Mesothelial cell of epicardium (in vitro differentiated cells): ENCODE results near the gene STK32B. TPM values are rescaled to one million over a fixed set of nuclear protein-coding genes. Genes with fewer than 3 reads are reported as not detected.

Source experiments
- DNase-seq, 2 experiments: peaks; one replicate each; pipeline ENCODE4 v3.0.0; 2021; ENCODE audit warnings: low spot score in 2 of 2; ENCODE audit not compliant: unreplicated experiment in 2 of 2
- H3K27ac Mint-ChIP-seq: 2 replicates; pipeline ENCODE4 v1.8.0; 2021; ENCODE audit warnings: mixed read lengths
- H3K27me3 Mint-ChIP-seq: 2 replicates; pipeline ENCODE4 v1.8.0; 2021; ENCODE audit warnings: low read depth, mixed read lengths
- H3K36me3 Mint-ChIP-seq: 2 replicates; pipeline ENCODE4 v1.8.0; 2021; ENCODE audit warnings: mixed read lengths
- H3K4me1 Mint-ChIP-seq: 2 replicates; pipeline ENCODE4 v1.8.0; 2021; ENCODE audit warnings: mixed read lengths
- H3K4me3 Mint-ChIP-seq: 2 replicates; pipeline ENCODE4 v1.8.0; 2021; ENCODE audit warnings: mild to moderate bottlenecking, moderate library complexity, mixed read lengths
- H3K9me3 Mint-ChIP-seq: 2 replicates; pipeline ENCODE4 v1.8.0; 2021; ENCODE audit warnings: mixed read lengths
- total RNA-seq: library from RNA; stranded (reverse); gene quantifications from 3 replicates; pipeline ENCODE4 v1.2.1, GENCODE V29; 2021
- TF ChIP-seq, protein P1 (sequence below): fragments of 200-600 bp; sonication (generic); IDR thresholded peaks from one replicate; pipeline ENCODE4 v1.5.0; 2021; ENCODE audit warnings: antibody characterized with exemption; ENCODE audit not compliant: unreplicated experiment

Gene STK32B
- total RNA-seq, 1 donor from 2014 or later, result 0.96 TPM

DNA sequence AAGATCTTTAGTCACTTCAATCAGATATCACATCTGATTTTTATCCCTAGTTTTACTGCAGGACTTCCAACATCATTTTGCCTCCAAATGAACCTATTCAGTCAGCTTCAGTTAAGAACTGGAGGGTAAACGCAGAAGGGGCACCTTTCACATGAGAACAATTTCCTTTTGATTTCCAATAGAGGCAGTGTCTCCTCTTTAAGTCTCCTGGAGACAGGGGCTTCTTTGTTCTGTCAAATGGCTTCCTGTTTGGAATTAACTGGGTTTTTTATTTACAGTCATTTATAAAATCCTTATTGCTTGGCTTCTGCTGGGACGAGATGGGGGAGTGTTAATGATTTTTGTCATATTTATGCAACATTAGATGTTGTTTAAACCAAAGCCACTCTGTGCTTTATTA lies 164.0 kb downstream of the STK32B start:
- H3K9me3 Mint-ChIP-seq, result peaks cover 3% of the 10 kb centered on the region
- H3K27me3 Mint-ChIP-seq, result peaks cover 18% of the 10 kb centered on the region
- H3K4me1 Mint-ChIP-seq, result peaks cover 9% of the 10 kb centered on the region
- DNase-seq, result no peak
- no peak overlapping the region for H3K4me3 Mint-ChIP-seq
- no peaks in the 10 kb centered on the region for H3K36me3 Mint-ChIP-seq
- TF ChIP-seq, protein P1, sequence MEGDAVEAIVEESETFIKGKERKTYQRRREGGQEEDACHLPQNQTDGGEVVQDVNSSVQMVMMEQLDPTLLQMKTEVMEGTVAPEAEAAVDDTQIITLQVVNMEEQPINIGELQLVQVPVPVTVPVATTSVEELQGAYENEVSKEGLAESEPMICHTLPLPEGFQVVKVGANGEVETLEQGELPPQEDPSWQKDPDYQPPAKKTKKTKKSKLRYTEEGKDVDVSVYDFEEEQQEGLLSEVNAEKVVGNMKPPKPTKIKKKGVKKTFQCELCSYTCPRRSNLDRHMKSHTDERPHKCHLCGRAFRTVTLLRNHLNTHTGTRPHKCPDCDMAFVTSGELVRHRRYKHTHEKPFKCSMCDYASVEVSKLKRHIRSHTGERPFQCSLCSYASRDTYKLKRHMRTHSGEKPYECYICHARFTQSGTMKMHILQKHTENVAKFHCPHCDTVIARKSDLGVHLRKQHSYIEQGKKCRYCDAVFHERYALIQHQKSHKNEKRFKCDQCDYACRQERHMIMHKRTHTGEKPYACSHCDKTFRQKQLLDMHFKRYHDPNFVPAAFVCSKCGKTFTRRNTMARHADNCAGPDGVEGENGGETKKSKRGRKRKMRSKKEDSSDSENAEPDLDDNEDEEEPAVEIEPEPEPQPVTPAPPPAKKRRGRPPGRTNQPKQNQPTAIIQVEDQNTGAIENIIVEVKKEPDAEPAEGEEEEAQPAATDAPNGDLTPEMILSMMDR, result no peak
- no peak overlapping the region for H3K27ac Mint-ChIP-seq

DNA sequence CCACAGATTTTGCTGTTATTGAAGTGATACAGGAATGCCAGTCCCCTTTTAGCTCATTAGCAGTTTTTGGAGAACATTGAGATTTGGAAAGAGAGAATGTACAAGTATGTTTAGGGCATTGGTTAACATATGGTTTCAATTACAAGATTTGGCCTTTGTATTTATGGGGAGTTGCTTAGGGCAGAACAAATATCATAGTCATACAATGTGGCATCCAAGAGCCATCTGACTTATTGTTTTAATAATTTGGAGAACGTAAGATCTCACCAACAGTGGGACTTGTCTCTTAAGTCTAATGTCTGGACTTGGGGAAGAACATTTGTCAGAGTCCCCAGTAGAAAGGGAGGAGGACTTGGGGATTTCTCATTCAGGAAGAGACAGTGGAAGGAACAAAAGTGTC lies 166.1 kb downstream of the STK32B start:
- H3K36me3 Mint-ChIP-seq, result no peaks in the 10 kb centered on the region
- H3K9me3 Mint-ChIP-seq, result peaks cover 22% of the 10 kb centered on the region
- TF ChIP-seq, protein P1, result no peak
- H3K4me3 Mint-ChIP-seq, result no peak overlapping the region
- peaks cover 9% of the 10 kb centered on the region for H3K4me1 Mint-ChIP-seq
- no peak overlapping the region for H3K27ac Mint-ChIP-seq
- no peak for DNase-seq
- H3K27me3 Mint-ChIP-seq, result peaks cover 11% of the 10 kb centered on the region

DNA sequence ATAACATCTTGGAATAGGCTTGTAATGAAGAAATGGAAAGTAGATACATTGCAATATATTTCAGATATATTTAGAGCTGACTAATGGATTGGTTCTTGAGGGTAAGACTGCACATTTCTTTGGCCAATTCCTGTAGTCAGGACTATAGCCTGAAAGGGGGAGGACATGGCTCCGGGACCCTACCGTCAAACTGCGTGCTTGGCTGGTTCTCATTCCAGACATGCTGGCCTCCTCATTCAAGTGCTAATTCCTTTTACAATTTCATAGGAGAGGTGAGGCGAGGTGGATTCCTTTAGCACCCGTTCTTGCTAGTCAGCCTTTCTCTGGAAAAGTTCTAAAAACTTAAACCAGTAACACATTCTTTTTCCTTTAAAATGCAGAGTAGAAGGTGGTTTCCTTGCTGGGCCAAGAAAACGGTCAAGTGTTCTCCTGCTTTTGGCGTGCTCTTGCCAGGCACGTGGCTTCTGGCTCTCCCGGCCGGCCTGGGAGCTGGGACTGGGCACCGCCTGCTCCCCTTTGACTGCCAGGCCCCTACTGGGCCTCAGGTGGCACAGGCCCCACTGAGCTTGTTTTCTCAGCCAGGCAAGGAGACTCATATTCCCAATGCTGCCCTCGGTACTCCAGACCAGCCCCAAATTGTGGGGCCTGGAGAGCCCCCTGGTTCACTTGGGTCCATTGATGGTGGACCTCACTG lies 167.2 kb downstream of the STK32B start:
- no peak overlapping the region for H3K27ac Mint-ChIP-seq
- H3K36me3 Mint-ChIP-seq, result no peaks in the 10 kb centered on the region
- peaks cover 6% of the 10 kb centered on the region for H3K4me1 Mint-ChIP-seq
- H3K27me3 Mint-ChIP-seq, result peaks cover 8% of the 10 kb centered on the region
- no peak overlapping the region for H3K4me3 Mint-ChIP-seq
- DNase-seq, result no peak
- peaks cover 30% of the 10 kb centered on the region for H3K9me3 Mint-ChIP-seq
- TF ChIP-seq, protein P1, result no peak

DNA sequence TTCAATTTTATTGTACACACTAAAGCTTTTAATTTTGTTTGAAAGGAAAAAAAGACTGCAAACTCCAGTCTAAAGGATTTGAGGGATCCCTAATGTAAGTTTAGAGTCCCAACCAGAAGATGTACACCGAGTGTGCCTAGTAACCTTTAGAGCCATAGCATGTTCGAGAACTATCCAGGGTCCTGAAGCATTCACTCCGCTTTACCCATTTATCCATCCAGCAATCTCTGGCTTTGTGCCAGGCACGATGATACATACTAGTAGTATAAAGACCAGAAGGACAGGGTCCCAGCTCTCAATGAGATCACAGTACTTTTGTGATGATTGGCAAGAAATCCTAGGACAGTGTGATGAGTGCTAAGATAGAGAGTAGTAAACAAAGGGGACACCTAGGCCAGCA lies 168.7 kb downstream of the STK32B start:
- Mint-ChIP-seq H3K27me3 (peaks cover 4% of the 10 kb centered on the region), H3K9me3 (peaks cover 30% of the 10 kb centered on the region), H3K4me3 (no peak overlapping the region), H3K27ac (no peak overlapping the region), H3K36me3 (no peaks in the 10 kb centered on the region), H3K4me1 (no peaks in the 10 kb centered on the region)
- TF ChIP-seq, protein P1, result no peak
- peak in 1 of 2 experiments; percentile 27 for DNase-seq

DNA sequence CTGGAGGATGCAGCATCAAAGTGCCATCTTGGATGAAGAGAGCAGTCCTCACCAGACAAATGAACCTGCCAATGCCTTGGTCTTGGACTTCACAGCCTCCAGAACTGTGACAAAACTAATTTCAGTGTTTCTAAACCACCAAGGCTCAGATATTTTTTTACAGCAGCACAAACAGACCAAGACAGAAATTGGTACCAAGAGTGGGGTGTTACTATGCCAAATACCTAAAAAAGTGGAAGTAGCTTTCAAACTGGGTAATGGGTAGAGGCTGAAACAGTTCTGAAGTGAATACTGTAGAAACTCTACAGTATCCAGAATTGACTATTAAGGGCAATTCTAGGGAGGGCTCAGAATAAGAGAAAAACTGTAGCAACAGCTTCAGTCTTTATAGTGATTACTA lies 170.8 kb downstream of the STK32B start:
- Mint-ChIP-seq H3K27ac (no peak overlapping the region), H3K4me1 (no peaks in the 10 kb centered on the region), H3K27me3 (peaks cover 14% of the 10 kb centered on the region), H3K9me3 (peaks cover 30% of the 10 kb centered on the region), H3K4me3 (no peak overlapping the region), H3K36me3 (no peaks in the 10 kb centered on the region)
- TF ChIP-seq, protein P1, result no peak
- DNase-seq, result no peak
